CD14-positive monocyte (primary cell): ENCODE measurements around the gene MBP. TPM values are rescaled to one million over a fixed set of nuclear protein-coding genes. Genes with fewer than 3 reads are reported as not detected.

ENCODE experiments used
- DNase-seq, 3 donors: peaks; one replicate each; pipeline ENCODE4 v3.0.0-alpha.2; 2011 to 2022
- H2AFZ ChIP-seq: 2 replicates; pipeline ENCODE4 v1.6.0; 2012; ENCODE audit warnings: mild to moderate bottlenecking, low read depth, low read length, inconsistent platforms; ENCODE audit not compliant: insufficient read depth, poor library complexity, severe bottlenecking
- H3K27ac ChIP-seq, 2 donors: 1 replicate in 1 of 2; 2 replicates in 1 of 2; pipeline ENCODE4 v1.5.1; 2012 to 2013; ENCODE audit warnings: low read length in 2 of 2, control low read depth in 1 of 2, inconsistent platforms in 1 of 2, low read depth in 1 of 2, mild to moderate bottlenecking in 1 of 2
- H3K27me3 ChIP-seq, 2 donors: one replicate each; pipeline versions ENCODE4 v1.6.0 to v1.6.1; 2011 to 2013; ENCODE audit warnings: low read length in 2 of 2; ENCODE audit not compliant: control insufficient read depth in 2 of 2, insufficient read depth in 2 of 2
- H3K36me3 ChIP-seq, 2 donors: replicated peaks in 1 of 2; 1 replicate in 1 of 2; 2 replicates in 1 of 2; pipeline versions ENCODE4 v1.5.1 to v1.6.1; 2012 to 2013; ENCODE audit warnings: low read length in 2 of 2, control low read depth in 1 of 2, inconsistent platforms in 1 of 2, mild to moderate bottlenecking in 1 of 2; ENCODE audit not compliant: insufficient read depth in 2 of 2, control insufficient read depth in 1 of 2
- H3K4me1 ChIP-seq, 2 donors: 1 replicate in 1 of 2; 2 replicates in 1 of 2; pipeline versions ENCODE4 v1.5.1 to v1.6.1; 2012 to 2013; ENCODE audit warnings: low read length in 2 of 2, control low read depth in 1 of 2, inconsistent platforms in 1 of 2, mild to moderate bottlenecking in 1 of 2, moderate library complexity in 1 of 2; ENCODE audit not compliant: insufficient read depth in 2 of 2, control insufficient read depth in 1 of 2
- H3K4me2 ChIP-seq: replicated peaks from 2 replicates; pipeline ENCODE3; 2012; ENCODE audit warnings: low read length, moderate library complexity, mild to moderate bottlenecking; ENCODE audit not compliant: poor library complexity, severe bottlenecking; ENCODE audit errors: extremely low read depth
- H3K4me3 ChIP-seq, 3 experiments: fragments of 200-600 bp in 1 of 3; sonication (generic) in 1 of 3; replicated peaks in 1 of 3; 1 replicate in 2 of 3; 2 replicates in 1 of 3; pipeline ENCODE4 v1.5.1; 2011 to 2013; ENCODE audit warnings: low read length in 3 of 3, mild to moderate bottlenecking in 3 of 3, control low read depth in 2 of 3, low read depth in 2 of 3, inconsistent platforms in 1 of 3, moderate library complexity in 1 of 3
- H3K79me2 ChIP-seq: 2 replicates; pipeline ENCODE4 v1.6.0; 2012; ENCODE audit warnings: mild to moderate bottlenecking, control low read depth, inconsistent platforms, low read length, moderate library complexity; ENCODE audit not compliant: insufficient read depth
- H3K9ac ChIP-seq: 2 replicates; pipeline ENCODE4 v1.6.0; 2017; ENCODE audit warnings: low read length, mild to moderate bottlenecking; ENCODE audit not compliant: insufficient read depth, poor library complexity, severe bottlenecking
- H3K9me3 ChIP-seq, 2 donors: replicated peaks in 1 of 2; 1 replicate in 1 of 2; 2 replicates in 1 of 2; pipeline versions ENCODE4 v1.5.1 to v1.6.1; 2012 to 2013; ENCODE audit warnings: low read length in 2 of 2, control low read depth in 1 of 2; ENCODE audit not compliant: control insufficient read depth in 1 of 2, insufficient read depth in 1 of 2
- H4K20me1 ChIP-seq: 2 replicates; pipeline ENCODE4 v1.6.0; 2012; ENCODE audit warnings: mild to moderate bottlenecking, low read length, control low read depth, moderate library complexity; ENCODE audit not compliant: insufficient read depth
- H3K27ac Mint-ChIP-seq, 7 donors: one replicate each; pipeline ENCODE4 v1.8.0; 2020; ENCODE audit warnings: mild to moderate bottlenecking in 7 of 7, mixed read lengths in 7 of 7, moderate library complexity in 6 of 7, inconsistent platforms in 2 of 7
- H3K27me3 Mint-ChIP-seq, 3 donors: one replicate each; pipeline ENCODE4 v1.8.0; 2021 to 2022; ENCODE audit warnings: low read depth in 3 of 3, mild to moderate bottlenecking in 3 of 3, mixed read lengths in 3 of 3, moderate library complexity in 3 of 3, inconsistent platforms in 1 of 3
- H3K36me3 Mint-ChIP-seq, 2 donors: one replicate each; pipeline ENCODE4 v1.8.0; 2020; ENCODE audit warnings: mixed read lengths in 2 of 2, inconsistent platforms in 1 of 2, mild to moderate bottlenecking in 1 of 2
- H3K4me1 Mint-ChIP-seq: one replicate; pipeline ENCODE4 v1.8.0; 2020; ENCODE audit warnings: mild to moderate bottlenecking, mixed read lengths
- H3K4me3 Mint-ChIP-seq, 2 donors: one replicate each; pipeline ENCODE4 v1.8.0; 2020; ENCODE audit warnings: mild to moderate bottlenecking in 2 of 2, mixed read lengths in 2 of 2, moderate library complexity in 1 of 2
- H3K9me3 Mint-ChIP-seq, 7 donors: one replicate each; pipeline ENCODE4 v1.8.0; 2020 to 2022; ENCODE audit warnings: mixed read lengths in 7 of 7, mild to moderate bottlenecking in 6 of 7, moderate library complexity in 6 of 7, inconsistent platforms in 2 of 7
- WGBS: methylation state at CpG from one replicate; pipeline ENCODE4 v1.1.5; 2013; ENCODE audit warnings: missing lambda C conversion rate; ENCODE audit not compliant: insufficient coverage; 5-methylcytosine and 5-hydroxymethylcytosine counted together
- intact Hi-C, 2 donors: fragments of 100-400 bp; cut with micrococcal nuclease; formaldehyde crosslinking; loops; one replicate each; pipeline versions ENCODE4 v1.15.0 to v1.15.1; 2023
- polyA plus RNA-seq, 3 donors: library from polyadenylated mRNA; depleted of rRNA in 1 of 3; unstranded in 2 of 3; stranded (reverse) in 1 of 3; fragments of 300-500 nt in 2 of 3; fragments of >200 nt in 1 of 3; fragmentation: Illumina TruSeq in 2 of 3; gene quantifications; 1 replicate in 2 of 3; 2 replicates in 1 of 3; pipeline ENCODE4 v1.2.3, GENCODE V29; 2012 to 2021
- TF ChIP-seq, protein P1 (sequence below): fragments of 200-600 bp; IDR thresholded peaks from one replicate; pipeline ENCODE4 v1.8.0; 2022; ENCODE audit warnings: antibody characterized with exemption, mild to moderate bottlenecking

Gene MBP
- polyA plus RNA-seq, 3 donors: 47.7 to 81.0 (median 50.4) TPM

DNA sequence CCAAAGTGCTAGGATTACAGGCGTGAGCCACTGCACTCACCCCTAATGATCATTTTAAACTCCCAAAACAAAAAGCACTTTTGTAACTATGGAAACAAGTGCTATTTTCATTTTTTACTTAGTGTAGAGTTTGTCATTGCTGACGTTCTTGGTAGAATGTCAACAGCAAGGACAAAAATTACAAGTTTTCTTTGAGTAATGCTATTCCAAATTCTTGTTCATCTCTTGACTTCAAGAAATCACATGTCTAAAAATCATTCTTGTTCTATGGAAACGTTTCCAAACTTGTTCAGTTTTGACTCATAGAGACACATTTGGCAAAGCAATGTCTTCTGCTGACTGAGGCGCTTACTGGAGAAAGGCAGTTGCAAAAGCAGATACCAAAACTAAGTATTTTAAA is 82.6 kb downstream of the MBP start:
- TF ChIP-seq, protein P1, sequence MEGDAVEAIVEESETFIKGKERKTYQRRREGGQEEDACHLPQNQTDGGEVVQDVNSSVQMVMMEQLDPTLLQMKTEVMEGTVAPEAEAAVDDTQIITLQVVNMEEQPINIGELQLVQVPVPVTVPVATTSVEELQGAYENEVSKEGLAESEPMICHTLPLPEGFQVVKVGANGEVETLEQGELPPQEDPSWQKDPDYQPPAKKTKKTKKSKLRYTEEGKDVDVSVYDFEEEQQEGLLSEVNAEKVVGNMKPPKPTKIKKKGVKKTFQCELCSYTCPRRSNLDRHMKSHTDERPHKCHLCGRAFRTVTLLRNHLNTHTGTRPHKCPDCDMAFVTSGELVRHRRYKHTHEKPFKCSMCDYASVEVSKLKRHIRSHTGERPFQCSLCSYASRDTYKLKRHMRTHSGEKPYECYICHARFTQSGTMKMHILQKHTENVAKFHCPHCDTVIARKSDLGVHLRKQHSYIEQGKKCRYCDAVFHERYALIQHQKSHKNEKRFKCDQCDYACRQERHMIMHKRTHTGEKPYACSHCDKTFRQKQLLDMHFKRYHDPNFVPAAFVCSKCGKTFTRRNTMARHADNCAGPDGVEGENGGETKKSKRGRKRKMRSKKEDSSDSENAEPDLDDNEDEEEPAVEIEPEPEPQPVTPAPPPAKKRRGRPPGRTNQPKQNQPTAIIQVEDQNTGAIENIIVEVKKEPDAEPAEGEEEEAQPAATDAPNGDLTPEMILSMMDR: no peak
- no peak overlapping the region for H3K27ac ChIP-seq
- peaks cover 85% of the 10 kb centered on the region for H3K79me2 ChIP-seq
- peak overlapping the region in 2 of 7 donors; percentile 30 to 58 for H3K27ac Mint-ChIP-seq
- H3K4me2 ChIP-seq: no peak overlapping the region
- peaks cover 26 to 45% of the 10 kb centered on the region in 2 donors for H3K36me3 ChIP-seq
- H3K4me1 Mint-ChIP-seq: peaks cover 29% of the 10 kb centered on the region
- peaks cover 37% of the 10 kb centered on the region for H4K20me1 ChIP-seq
- H3K27me3 ChIP-seq: no peaks in the 10 kb centered on the region
- H3K9me3 Mint-ChIP-seq: no peaks in the 10 kb centered on the region
- H3K9me3 ChIP-seq: no peaks in the 10 kb centered on the region
- no peak overlapping the region for H3K4me3 Mint-ChIP-seq
- no peak overlapping the region for H2AFZ ChIP-seq
- 88% methylated on average over 1 of the region's 4 CpGs for WGBS
- DNase-seq: no peak
- H3K4me1 ChIP-seq: peaks cover 29% of the 10 kb centered on the region in 2 donors
- intact Hi-C loops: loop anchor here in 1 of 2 donors (5.0 kb wide), 1 partner anchor 228 kb away; the partner anchor contains the start of gene ZNF236
- peaks cover 41 to 59% of the 10 kb centered on the region in 2 donors for H3K36me3 Mint-ChIP-seq
- no peak overlapping the region for H3K9ac ChIP-seq
- H3K27me3 Mint-ChIP-seq: peaks cover 0 to 2% (median 0%) of the 10 kb centered on the region in 3 donors
- H3K4me3 ChIP-seq: no peak overlapping the region

DNA sequence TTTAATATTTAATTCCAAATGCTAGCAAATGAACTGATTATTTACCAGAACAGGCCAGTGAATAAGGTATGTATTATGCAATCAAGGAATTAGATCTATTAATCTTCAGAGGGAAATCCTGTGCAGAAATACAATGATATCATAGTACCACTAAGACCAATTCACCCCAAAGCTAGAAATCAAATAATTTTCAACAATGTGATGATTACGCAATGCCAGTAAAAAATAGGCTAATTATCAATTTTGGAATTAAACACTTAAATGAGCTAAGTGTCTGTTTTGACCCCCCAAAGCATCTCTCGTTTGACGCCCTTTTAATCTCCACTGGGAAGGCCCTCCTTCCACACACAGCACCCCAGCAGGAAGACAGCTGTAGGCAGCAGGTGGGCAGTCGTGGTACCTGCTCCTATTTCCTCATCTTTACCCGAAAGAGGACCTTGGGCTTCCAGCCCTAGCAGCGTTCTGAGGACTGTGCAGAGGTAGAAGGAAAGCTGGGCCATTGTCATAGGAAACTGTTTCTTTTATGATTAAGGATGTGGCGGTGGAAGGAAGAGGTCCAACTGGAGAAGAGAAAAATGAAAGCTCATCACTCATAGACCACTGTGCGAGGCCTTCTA is 84.7 kb downstream of the MBP start:
- TF ChIP-seq, protein P1: no peak
- intact Hi-C loops: no loop called here
- Histone ChIP-seq H3K4me2 (no peak overlapping the region), H4K20me1 (peaks cover 57% of the 10 kb centered on the region), H3K36me3 (peaks cover 32 to 63% of the 10 kb centered on the region in 2 donors), H3K79me2 (peaks cover 90% of the 10 kb centered on the region), H3K9me3 (no peaks in the 10 kb centered on the region), H3K27me3 (no peaks in the 10 kb centered on the region), H3K27ac (peak overlapping the region in 1 of 2 donors; percentile 4), H3K4me3 (no peak overlapping the region), H3K4me1 (peaks cover 9% of the 10 kb centered on the region in 2 donors), H3K9ac (no peak overlapping the region), H2AFZ (no peak overlapping the region)
- H3K4me1 Mint-ChIP-seq: peaks cover 9% of the 10 kb centered on the region
- H3K4me3 Mint-ChIP-seq: no peak overlapping the region
- H3K27me3 Mint-ChIP-seq: peaks cover 0 to 2% (median 0%) of the 10 kb centered on the region in 3 donors
- H3K36me3 Mint-ChIP-seq: peaks cover 56 to 71% of the 10 kb centered on the region in 2 donors
- peaks cover 0 to 2% (median 0%) of the 10 kb centered on the region in 7 donors for H3K9me3 Mint-ChIP-seq
- 50% methylated on average over 3 of the region's 8 CpGs for WGBS
- DNase-seq: no peak
- peak overlapping the region in 4 of 7 donors; percentile 16 to 69 (median 54) for H3K27ac Mint-ChIP-seq
